ENCODE measurements around the gene VPS13D.

GRCh38 chr1:12472798-12473551 lies 243.1 kb downstream of the VPS13D start:
- TF ChIP-seq CTCF (IDR thresholded peaks at IDR 0.05; ENCODE audit: low read length) (no peak), EZH2 (IDR thresholded peaks at IDR 0.05; ENCODE audit: borderline replicate concordance, low read length) (no peak)
